Mesenteric fat pad (tissue), 1 donor: ENCODE measurements around the gene PECR. TPM values are rescaled to one million over a fixed set of nuclear protein-coding genes. Genes with fewer than 3 reads are reported as not detected.
"Not testable (repeated sequence)": the region's sequence is repeated elsewhere in the genome, so short reads cannot be mapped to it uniquely, and the experiment has no call there.

Source experiments
- DNase-seq: peaks from one replicate; pipeline ENCODE4 v3.0.0-alpha.2; 2020; ENCODE audit warnings: low spot score
- total RNA-seq: library from RNA; stranded (reverse); fragmentation: NEBNext Ultra II Directional; extraction: Animal tissue kit (Norgen Biotek cat#: 25700); gene quantifications from one replicate; pipeline ENCODE4 v1.2.1, GENCODE V29; 2021
- donor health status: DM: yes; HTN: yes; CAD: no.

PECR gene
- total RNA-seq, 1 donor from 2014 or later: 32.4 TPM

GRCh38 chr2:216030216-216030615 lies 51.4 kb downstream of the PECR start:
- DNase-seq: no peak

DNA sequence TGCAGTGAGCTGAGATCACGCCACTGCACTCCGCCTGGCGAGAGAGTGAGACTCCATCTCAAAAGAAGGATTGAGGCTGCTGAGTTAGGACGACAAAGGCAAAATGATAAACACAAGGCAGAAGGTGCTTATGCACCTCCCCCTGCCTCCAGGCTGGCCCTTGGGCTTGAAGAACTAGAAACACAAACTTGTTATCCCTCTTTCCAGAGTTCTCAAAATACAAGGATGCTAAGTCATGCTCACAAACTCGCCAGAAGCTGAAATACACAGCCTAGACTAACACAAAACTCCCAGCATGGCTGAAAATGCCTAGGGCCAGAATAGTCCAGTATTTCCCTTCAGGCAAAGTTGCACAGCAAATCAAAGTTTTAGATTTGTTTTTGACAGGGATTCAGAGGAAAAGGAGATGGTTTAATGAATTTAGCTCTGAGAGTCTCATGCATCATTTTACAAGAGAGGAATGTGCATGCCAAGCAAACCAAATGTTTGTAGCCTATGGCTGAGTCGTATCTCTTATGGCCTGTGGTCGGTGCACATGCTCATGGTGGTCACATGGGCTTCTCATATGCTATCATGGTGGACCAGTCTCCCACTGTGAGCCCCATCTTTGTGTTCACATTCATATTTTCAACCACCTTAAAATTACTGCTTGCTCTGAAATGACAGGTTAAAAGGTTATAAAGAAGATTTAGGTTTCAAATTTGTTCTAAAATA lies 52.0 kb downstream of the PECR start:
- no peak for DNase-seq

- DNase-seq: no peak
These were observed 56.8 kb downstream of the PECR start for GRCh38 chr2:216024779-216025336.

DNA sequence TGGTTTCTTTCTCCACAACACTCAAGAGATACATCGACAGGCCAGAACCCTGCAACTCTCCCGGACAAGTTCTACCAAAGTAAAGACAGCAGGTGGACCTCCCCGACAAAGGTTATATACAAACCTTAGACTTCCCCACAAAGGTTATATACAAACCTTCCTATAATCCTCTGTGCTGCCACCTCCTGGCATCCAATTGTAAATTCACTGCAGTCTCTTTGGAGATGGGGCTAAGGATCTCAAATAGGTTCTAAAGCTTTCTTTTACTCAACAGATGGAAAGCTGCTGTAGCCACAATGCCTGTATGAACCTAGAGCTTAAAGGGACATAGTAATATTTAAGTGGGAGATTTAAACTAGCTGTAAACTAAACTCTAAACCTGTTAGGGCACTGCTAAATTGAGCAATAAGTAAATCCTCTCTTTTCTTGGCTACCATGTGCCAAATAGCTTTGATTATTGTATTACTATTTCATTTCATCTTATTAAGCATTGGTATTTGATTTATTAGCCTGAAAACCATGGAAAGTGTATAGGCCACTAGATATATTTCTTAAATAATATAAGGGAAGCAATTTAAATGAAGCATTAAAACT lies 58.5 kb downstream of the PECR start:
- DNase-seq: no peak

- no peak for DNase-seq
These were observed 59.6 kb downstream of the PECR start for GRCh38 chr2:216021768-216022565.

DNA sequence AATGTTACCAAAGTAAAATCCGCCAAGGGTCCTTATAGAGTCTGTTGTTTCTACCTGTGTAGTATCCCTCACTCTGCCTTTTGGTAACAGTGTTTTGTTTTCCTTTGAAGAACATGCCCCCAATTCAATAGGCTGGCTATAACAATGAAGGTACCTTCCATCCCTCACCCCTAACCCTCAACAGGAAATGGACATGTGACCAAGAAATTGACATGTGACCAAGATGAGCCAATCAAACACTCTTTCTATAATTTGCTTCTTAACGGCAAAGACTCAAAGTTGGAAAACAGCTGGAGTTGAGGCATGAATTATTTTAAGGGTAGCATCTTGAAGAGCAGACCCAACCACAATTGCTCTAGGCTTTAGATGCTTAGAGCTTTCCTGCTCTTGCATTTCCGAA lies 62.9 kb downstream of the PECR start:
- DNase-seq: no peak

- no peak for DNase-seq
These were observed 64.2 kb downstream of the PECR start for GRCh38 chr2:216017365-216017764.

- DNase-seq: no peak
These were observed 65.0 kb downstream of the PECR start for GRCh38 chr2:216016581-216016980.

DNA sequence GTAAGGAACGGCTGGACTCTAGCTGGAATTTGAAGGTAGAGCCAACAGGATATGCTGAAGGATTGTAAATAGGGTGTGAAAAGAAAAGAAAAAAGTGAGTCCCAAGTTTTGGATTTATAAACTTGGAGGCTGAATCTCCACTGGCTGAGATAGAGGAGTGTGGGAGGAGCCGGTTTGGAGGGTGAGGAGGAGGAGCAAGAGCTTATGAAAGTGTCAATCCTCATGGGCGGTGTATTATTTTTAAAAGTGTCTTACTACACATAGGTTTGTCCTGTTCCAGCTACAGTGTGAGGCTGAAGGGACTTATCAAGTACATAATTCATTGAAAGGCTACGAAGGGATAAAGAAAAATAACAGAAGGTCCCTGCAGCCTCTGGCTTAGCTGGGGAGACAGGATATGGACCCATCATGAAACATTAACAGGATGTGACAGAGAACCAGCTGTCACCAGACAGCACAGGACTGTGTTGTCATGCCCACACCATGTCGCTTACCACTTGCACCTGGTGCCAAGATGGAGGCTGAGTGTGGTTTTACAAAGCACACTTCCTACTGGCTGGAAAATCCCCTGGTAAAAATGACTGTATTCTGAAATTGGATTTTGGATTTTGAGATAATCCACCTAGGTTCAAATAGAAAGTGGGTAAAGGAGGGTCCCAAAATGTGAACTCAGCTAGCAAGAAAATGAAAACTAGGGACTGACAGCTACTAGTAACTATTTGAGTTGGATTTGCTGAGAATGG lies 65.7 kb downstream of the PECR start:
- no peak for DNase-seq

DNA sequence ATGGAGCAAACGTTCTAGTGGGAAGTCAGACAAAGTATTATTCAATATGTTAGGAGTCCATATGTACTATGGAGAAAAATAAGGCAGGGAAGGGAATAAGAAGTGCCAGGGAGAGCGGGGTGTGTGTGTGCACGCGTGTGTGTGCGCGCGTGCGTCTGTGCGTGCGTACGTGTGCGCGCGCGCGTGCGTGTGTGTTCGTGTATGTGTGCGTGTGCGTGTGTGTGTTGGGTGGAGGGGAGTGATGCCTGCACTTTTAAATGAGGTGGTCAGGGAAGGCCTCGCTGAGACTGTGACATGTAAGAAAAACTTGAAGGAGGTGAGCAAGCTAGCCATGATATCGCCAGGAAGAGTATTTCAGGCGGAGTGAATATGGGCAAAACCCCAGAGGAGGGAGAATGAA lies 66.6 kb downstream of the PECR start:
- no peak for DNase-seq

GRCh38 chr2:216014006-216014405 lies 67.6 kb downstream of the PECR start:
- DNase-seq: no peak

- no peak for DNase-seq
These were observed 68.3 kb downstream of the PECR start, which contains the start of gene MREG for GRCh38 chr2:216013080-216013909. Gene MREG (minus strand): TSS chr2:216013551. CDS start chr2:216013327, 224 bp downstream.

GRCh38 chr2:216012830-216013079 lies 68.9 kb downstream of the PECR start:
- no peak for DNase-seq

GRCh38 chr2:216012133-216012829 lies 69.3 kb downstream of the PECR start:
- DNase-seq: no peak

DNA sequence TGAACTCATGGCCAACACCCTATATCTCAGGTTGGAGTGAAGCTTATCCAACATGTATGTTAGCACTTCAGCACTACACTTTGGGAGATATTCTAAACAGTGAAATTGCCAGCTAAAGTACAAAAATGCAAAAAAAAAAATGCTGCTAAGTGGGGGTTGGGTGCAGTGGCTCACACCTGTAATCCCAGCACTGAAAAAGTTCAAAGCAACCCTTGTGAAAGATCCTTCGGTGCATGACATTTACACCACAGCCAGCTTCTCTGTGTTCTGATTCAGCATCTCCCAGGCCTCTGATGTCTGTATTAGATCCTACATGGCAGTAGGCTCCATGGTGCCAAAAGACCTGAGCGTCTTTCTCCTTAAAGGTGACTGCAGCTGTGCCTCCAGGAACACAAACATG lies 72.4 kb downstream of the PECR start:
- not testable (repeated sequence) for DNase-seq

DNA sequence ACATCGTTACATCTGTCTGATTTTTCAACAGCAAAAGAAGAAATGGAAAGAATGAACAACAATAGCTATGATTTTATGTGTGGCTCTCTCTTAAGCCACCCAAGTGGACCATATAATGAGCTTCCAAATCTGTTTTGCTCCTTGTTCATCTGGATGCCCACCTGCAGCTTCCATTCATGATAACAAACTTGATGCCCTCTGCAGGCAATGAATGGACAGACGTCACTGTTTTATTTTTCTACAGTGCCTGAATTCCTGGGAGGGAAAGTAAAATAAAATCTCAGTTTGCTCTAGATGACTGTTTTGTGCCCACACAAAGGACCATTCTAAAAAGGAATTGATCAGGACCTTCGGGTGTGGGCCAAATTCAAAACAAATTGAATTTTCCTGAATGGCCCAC lies 73.2 kb downstream of the PECR start:
- no peak for DNase-seq

GRCh38 chr2:216006164-216006663 lies 75.4 kb downstream of the PECR start:
- DNase-seq: no peak

DNA sequence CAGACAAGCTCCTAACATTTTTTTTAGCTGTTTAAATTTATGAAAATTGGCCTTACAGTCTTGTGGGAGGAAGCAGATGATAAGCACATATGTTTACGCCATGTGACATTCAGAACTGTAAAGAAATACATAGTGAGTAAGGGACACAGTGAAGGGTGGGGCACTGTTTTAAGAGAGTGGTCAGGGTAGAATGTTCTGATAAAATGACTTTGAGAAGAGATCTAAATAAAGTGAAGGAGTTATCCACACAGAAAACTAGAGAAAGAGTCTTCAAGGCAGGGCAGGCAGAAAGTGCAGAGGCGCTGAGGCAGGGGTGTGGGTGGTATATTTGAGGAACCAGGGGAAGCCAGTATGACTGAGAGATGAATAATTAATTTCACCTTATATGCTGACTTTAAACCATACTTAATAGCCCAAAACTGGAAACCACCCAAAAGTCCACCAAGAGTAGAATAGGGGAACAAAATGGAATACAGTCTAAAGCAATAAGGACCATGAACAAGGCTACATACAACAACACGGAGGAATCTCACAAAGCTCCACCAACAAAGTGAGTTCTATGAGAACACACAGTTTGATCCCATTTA lies 76.8 kb downstream of the PECR start:
- DNase-seq: no peak
